Germinal center (tissue), 1 donor: ENCODE data around the gene SLC22A3.

Experiments
- DNase-seq: peaks from one replicate; pipeline ENCODE4 v3.0.0; 2012; ENCODE audit warnings: mixed read lengths, low spot score

The SLC22A3 gene

DNA sequence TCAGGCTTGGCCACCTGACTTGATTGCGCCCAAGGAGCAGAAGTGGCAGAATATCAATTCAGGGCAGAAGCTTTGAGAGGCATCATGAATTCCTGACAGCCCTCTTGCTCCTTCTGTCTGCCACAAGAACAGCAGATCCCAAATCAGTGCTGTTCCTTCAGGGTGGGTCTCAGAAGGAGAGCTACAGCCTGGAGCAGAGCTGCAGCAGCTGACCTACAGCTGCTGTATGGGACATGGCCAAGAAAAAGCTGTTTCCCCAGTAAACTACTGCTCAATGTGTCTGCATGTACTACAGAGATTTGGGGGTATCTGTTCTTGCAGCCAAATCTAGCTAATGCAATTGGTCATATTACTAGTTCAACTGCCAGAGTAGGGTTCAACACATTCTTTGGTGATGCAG lies 69.0 kb downstream of the SLC22A3 start:
- DNase-seq = no peak

DNA sequence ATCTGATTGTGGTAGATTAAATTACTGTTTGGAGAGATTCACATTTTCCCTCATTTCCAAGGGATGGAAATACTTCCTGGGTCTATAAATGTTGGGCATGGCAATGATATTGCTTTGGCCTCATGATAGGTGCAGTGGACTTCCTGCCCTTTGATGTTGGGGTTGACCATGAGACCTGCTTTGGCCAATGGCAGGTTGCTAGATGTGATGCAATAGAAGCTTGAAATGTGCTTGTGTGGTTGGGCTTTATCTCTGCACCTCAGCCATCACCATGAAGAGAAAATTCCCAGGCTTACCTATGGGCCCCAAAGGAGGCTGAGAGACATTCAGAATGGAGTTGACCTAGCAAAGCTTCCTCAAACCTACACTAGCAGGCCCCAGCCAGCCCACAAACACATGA lies 69.4 kb downstream of the SLC22A3 start:
- no peak for DNase-seq

DNA sequence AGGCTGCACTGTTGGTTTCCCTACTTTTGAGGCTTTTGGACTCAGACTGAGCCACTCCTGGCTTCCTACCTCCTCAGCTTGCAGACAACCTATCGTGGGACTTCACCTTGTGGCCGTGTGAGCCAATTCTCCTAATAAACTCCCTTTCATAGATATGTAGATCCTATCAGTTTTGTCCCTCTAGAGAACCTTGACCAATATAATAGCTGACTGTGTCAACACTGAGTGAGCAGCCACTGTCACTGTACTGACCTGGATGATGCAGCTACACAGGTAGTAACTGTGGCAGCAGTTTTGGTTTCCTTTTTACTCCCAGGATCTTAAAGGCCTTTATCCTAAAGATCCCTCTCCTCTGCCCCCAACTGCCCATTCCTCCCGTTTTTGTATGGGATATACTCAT lies 70.2 kb downstream of the SLC22A3 start:
- DNase-seq = no peak

DNA sequence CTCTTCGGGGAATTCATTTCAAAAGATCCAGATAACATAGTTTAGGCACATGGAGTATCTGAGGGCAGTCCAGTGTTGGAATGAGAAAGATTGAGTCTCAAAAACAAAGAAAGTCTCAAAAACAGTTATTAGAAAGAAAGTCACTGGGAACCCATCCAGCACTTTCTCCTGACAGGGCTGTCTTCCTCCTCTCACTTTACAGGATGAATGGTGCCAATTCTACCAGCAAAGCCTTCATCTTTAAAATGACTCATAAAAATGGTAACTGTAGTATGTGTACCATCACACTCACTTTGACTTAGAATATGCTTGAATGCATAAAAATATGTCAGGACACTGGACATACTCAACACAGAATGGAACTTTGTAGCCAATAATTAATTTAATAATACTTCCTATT lies 71.3 kb downstream of the SLC22A3 start:
- no peak for DNase-seq

DNA sequence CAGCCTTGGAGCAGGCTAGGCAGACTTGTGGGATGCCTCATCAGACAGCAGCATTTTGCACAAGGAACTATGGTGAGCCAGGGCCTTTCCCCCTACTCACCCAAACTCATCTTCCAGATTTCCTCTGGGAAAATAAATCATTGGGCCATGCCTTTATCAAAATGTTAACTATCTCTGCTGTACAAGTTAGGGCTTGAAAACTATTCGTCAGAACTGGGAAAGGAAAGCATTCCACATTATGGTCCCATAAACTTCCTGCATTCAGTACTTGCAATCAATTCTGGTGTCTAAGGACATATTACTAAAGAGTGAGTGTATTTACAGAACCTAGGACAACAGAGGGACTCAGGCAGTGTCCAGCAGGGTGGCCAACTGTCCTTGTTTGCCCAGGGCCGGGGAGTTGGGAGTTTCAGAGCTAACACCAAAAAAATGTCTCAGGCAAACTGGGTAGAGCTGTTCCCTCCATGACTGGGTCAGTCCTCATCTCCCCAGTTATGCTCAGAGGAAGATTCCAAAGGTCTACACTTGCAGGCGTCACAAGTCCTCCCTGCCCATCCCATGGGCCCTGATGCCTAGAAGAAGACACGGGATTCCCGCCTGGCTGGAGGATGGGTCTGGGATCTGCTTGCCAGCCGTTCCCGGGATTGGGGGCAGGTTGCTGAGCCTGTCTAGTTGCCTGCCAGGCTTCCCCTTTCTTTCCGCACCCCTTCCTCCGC lies 72.2 kb downstream of the SLC22A3 start:
- no peak for DNase-seq

DNA sequence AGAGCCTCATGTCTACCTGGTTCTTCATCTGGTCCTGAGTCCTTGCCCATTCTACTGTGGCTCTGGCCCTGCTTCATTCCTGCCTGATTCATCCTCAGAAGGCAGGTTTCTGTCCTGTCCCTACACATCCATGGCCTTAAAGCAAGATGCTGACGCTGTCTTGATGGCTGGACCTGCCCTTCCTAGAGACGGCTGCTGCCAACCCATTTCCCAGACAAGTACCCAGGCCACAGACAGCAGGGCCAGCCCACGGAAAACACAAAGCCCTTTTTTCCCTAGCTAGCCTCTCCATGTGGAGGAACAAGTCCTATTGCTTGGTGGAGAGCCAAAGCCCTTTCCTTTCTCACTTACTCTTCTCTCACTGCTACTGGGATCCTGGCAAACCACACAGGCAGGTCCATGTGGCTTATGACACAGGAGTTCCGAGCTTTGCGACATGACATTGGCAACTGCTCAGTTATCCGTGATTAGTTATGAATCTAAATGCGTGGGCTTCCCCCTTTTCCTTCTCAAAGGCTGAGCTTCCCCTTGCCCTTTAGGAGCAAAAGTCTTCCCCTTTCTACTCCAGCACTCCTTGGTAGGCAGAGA lies 72.9 kb downstream of the SLC22A3 start:
- DNase-seq = no peak

DNA sequence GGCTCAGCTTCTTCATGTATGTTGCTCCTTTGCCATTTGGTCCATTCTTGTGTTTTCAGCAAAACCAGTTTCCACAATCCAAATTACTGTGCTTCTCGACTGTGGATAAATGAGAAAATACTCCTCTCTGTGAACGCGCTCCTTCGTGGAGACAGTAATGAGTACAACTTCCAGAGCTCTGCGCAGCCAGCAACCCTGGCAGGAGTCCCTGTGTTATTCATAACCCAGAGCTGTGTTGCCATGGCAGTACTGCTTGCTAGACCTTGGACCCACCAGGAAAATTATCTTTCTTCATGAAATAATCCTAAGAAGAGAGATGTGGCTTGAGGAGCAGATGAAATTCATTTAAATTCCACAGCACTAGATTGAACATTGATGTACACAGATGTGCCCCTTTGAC lies 73.7 kb downstream of the SLC22A3 start:
- no peak for DNase-seq

DNA sequence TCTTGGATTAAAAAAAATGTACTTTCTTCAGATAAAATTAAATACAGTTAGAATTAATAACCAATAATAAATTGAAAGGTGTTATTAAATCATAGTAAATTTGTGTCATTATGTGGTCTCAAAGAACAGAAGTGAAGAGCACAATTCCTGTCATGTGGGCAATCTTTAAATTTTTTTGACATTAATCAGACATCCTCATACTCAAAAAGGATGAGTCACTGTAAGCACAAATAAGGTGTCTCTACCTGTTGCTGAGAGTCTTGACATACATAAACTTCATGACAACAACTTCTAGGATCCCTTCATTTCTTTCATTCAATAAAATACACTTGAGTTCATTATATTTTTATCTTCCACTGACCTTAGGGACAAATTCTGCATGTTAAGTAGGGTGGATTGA lies 76.1 kb downstream of the SLC22A3 start:
- DNase-seq = no peak

DNA sequence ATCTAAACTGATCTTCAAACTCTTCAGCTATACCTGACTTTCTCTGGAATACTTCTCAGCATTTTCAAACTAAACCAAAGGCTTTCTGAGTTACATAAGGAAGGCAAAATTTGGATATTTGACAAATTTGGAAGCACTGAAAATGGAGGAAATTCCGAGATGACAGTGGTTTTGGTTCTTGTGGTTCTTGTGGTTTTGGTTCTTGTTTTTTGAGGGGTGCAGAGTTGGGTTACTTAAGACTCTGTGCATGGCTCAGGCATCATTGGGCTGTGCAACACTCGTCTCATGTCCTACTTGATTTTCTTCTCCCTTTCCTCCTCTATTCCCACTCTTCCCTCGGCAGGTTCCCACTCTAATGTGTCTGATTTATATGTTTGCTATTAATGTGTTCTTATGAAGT lies 78.0 kb downstream of the SLC22A3 start:
- DNase-seq = no peak

DNA sequence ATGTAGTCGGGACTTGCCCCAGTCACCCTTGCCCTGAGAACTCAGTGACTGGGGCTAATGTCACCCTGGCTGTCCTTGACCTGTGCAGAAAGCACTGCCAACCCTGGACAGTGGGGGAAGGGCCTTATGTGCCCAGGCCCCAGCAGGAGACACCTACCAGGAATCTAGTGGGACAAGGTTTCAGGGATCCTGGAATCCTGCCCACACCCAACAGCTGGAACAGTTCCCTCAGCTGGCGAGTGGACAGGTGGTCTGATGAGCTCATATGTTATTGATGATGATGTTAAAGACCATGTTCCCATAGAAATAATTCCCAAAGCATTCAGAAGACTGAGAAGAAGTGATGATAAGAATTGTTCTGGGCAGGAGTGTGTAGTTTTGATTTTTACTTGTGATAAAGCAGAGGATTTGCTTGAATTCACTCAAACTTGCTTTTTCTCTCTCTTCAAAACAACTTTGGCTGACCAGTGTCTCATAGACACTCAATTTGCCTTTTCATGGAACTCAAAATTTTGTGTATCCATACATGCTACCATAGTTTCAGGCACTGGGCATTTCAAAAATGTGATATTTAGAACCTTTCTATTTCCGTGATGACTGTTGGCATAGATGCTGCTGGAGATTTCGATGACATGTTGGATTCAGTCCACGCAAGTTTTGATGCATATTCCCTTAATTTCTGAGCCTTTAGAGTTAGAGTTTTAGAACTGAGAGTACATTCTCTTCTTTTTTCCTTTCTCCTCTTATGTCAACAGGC lies 79.3 kb downstream of the SLC22A3 start:
- DNase-seq = no peak

DNA sequence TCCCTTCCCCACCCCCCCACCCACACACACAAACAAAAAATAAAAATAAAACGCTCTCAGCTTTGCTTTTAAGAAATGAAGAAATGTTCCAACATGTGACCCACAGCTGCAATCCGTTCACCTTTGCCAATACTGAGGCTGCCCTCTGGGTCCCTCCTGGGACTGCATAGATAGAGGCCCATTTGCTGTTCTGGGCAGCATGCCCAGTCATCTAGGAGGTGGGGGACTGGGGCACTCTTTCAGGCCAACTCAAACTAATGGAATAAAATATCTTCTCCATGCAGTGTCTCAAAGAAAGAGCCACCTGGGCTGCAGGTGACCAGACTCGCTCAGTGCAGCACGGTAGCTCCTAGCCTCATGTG lies 79.9 kb downstream of the SLC22A3 start:
- no peak for DNase-seq

DNA sequence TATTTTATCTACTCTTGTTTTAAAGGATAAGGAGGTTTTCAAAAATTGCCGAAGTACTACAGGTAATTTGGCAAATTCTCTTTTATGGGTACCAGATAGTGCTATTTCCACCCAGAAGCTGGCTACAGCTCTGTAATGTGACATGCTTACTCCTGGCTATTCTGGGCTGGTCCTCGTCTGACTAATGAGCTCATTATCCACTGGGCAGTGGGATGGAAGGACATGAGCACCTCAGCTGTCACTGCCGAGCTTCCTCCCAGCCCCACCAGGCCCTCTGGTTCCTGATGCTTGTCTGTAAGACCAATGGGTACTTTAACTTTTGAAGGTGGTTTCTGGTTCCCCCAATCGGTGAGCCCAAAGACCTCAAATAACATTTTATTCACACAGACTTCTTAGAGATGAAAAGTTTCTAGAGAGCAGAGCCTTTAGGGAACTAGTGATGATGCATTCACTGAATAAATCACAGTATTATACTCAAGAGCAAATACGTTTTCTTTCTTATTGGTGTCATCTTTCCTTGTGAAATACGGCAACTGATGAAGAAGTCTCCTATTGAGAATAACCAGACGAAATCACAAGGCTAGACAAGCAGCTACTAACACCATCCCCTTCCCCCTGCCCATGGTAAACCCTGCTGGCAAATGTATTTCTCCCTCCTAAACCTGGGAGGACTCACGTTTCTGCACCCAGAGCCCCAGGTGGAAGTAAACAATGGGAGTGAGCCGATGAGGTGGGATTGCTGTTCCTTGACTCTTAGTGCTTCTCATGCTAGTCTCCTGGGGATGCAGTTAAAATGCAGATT lies 80.8 kb downstream of the SLC22A3 start:
- DNase-seq = no peak

DNA sequence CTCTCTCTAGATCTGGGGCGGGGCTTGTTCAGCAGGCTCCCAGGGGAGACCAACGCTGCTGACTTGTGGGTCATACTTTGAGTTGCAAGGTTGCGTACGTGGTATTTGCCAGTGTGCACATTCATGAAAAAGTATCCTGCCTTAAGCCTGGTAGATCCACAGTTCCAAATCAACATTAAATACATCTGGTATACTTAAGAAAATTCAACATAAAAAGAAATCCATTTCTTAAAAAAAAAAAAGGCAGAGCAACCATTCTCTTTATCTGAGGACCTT lies 81.4 kb downstream of the SLC22A3 start:
- DNase-seq = no peak

DNA sequence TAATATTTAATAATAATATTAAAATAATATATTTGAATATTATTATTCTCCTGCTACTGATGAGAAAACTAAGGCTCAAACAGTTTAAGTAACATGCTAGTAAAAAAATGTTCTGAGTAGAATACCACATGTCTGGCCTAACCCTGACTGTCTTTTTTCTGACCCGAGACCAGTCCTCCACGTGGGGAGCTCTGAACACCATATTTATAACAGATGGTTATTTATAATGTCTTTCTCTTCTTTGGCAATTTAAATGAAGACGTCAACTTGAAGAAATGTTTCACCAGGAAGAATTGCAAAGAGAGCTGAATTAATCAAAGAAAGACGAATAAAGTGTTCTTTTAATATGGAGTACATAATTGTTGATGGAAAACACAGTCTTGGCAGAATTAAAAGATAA lies 82.0 kb downstream of the SLC22A3 start:
- DNase-seq = no peak

DNA sequence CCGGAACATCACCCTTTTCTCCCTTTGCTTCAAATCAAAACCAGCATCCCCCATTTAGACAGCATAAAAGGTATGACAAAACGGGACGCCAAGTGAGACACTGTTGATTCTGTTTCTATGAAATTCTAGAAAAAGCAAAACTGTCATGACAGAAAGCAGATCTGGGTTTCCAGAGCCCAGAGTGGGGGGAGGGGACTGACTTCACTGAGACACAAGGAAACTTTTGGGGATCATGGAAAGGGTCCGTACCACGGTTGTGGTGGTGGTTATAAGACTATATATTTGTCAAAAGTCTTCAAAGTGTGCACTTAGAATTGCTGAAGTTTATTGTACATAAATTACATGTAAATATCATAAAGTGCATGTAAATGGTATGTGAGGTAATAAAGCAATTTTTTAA lies 82.6 kb downstream of the SLC22A3 start:
- no peak for DNase-seq

DNA sequence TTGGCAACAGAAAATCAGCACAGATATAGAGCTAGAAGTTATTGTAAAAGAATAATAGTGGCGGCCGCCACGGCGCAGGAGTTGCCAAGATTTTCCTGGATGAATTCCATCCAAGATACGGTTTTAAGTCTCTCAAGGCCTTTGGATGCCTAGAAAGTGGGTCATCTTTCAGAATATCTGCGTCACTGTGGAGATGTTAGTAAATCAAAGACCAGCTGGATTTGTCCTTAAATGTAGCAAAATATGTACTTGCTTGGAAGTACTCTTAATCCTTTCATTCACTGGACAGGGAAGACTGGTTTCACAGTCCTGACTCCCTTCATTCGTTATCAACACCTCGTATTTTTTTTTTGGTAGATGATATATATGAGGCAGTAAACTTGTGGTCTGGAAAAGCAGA lies 83.0 kb downstream of the SLC22A3 start:
- DNase-seq = no peak

DNA sequence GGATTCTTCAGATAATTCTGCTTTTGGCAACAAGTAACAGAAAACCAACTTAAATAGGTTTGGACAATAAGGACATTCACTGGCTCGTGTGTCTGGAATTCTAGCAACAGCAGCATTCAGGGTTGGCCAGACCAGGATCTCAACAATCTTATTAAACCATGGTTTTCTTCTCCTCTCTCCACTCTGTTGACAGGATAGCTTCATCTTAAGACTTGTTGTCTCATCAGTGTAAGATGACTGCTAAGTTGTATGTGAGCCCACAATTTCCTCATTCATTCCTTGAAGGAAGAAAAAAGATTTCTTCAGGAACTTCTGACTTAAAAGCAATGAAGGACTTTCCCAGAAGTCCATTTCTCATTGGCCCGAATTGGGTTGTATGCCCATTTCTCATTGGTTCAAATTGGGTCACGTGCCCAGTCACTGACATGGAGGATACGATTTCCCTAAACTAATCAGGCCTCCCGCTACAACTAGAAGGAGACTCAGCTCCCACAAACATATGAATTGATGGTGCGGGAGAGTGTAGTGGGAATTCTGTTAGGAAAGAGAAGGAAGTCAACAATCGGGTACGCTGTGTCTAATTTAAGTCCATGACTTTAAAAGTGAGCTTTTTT lies 83.7 kb downstream of the SLC22A3 start:
- DNase-seq = no peak

DNA sequence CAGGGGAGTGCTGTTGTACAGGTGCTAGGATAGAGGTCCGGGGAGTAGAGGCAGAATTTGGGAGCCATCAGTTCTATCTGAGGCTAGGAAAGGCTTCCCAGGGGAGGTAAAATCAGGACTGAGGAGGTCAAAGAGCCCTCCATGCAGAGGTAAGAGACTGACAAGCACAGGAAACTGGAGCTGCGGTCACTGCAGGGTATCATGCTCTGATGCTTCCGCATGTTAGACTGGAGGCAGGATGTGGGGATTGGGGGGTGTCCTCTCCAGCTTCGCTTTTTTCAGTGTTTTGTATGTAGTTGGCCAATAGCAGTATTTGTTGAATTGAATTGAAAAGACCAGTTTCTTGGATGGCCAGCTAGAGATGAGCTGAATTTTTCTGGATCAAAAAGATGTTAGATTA lies 87.8 kb downstream of the SLC22A3 start:
- DNase-seq = no peak

DNA sequence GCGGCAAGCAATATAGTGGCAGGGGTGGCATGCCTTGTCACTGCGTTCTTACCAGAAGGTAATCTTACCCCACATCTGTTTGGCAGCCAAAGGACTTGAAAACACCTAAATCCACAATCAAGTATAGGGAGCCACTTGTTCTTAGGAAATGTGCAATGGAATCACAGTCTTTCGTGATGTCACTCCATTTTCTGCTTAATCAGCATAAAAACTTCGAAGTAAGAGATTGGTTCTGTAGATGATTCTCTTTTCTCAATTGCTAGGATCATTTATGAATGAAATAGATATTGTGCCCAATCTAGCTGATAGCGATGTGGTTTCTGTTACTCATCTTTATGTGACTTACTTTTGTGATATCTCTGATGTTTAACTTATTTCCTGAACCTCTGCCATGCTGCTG lies 89.0 kb downstream of the SLC22A3 start:
- no peak for DNase-seq

DNA sequence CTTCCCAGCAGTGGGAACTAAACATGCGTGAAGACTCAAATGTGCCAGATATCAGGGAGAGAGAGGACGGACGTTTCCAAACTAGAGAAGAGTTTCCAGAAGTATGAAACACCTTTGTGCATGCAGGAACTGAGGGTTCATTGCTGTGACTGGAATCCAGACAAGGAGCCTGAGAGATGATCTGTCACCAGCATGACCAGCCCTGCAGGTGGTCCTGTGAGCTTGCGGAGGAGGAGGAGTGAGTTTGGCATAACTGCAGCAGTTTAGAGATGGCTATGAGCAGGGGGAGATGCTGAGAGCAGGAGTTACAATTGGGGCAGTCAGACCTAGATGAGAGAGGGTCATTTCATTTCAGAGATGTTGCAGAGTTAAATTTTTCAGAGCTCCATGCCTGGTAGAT lies 89.6 kb downstream of the SLC22A3 start:
- DNase-seq = no peak

DNA sequence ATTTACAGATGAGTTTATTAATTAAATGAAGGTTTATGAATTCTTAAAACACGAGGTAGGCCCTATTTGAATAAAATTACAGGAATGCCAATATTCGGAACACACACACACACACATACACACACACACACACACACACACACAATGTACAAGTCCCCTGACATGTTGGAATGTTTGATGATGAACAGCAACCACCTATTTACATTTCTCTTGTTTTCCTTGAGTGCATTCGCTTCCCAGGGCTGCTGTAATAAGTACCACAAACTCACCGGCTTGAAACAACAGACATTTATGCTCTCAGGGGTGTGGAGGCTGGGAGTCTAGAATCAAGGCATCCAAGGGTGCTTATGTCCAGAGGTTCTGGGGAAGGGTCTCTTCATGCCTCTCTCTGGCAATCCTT lies 90.3 kb downstream of the SLC22A3 start:
- DNase-seq = no peak

DNA sequence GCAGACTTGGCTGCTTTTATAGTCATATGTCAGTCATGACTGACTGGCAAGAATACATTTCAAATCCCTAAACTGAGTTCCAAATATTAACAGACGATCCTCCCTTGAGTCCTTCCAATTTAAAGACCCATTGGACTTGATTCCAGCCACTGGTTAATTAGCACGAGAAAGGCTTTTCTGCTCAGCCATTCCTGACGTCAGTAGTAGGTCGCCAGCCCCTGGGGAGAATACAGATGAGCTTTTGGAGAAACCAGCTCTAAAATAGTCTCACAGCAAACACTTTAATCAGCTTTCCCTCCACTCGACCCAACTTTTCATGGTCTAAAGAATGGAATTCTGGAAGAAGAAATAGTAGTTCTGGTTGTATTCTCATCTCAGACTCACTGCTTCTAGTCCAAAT lies 91.6 kb downstream of the SLC22A3 start:
- DNase-seq = no peak

DNA sequence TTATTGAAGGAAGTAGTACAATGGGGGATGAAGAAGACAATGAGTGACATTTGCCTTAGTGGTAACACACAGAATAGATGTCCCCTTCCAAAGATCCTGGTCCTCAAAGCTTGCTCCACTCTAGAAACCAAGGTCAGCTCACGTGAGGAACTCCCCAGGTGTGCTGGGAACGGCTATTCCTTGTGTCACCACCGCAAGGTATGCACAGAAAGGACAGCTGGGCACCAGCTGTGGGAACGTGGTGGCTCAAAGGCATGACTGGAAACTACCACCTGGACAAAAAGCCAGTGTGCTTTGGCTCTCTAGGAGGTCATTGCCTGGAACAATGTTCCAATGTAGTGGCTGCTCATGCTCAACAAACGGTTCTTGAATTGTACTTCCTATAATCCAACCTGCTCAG lies 94.0 kb downstream of the SLC22A3 start:
- no peak for DNase-seq
